ENCODE data around the gene MBD5. TPM values are rescaled to one million over a fixed set of nuclear protein-coding genes. Genes with fewer than 3 reads are reported as not detected.

MBD5 gene
- total and polyA plus RNA-seq, 3 donors from 2014 or later: 29.0 to 60.3 (median 55.4) TPM

DNA sequence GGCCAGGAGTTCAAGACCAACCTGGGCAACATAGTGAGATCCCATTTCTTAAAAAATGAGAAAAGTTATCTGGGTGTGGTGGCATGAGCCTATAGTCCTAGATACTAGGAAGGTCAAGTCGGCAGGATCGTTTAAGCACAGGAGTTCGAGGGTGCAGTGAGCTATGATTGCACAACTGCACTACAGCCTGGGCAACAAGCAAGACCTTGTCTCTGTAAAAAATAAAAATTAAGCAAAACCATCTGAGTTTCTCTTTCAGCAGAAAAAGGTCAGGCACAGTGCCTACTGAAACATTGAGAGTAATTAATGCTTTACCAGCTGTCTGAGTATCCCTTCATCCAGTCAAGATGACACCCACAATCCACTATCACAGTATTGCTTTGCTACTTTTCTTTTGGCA is 258.3 kb downstream of the MBD5 start:
- TF ChIP-seq POLR2A (IDR thresholded peaks at IDR 0.05) (no peak), CTCF (IDR thresholded peaks at IDR 0.05) (no peak)
- Histone ChIP-seq H3K4me3 (no peak overlapping the region), H3K27ac (no peak overlapping the region), H3K27me3 (no peaks in the 10 kb centered on the region), H3K36me3 (ENCODE audit: low read depth, missing control alignments) (no peaks in the 10 kb centered on the region), H3K9me3 (no peaks in the 10 kb centered on the region), H3K4me1 (no peaks in the 10 kb centered on the region)
- intact Hi-C loops (cut with DNase I; ENCODE audit: low total_unique reads): no loop called here
- WGBS, 2 donors: 83 to 96% methylated on average over 3 of the region's 3 CpGs
- DNase-seq: no peak

GRCh38 chr2:148282201-148282600 is 261.3 kb downstream of the MBD5 start:
- Histone ChIP-seq H3K4me3 (no peak overlapping the region), H3K27ac (no peak overlapping the region), H3K4me1 (no peaks in the 10 kb centered on the region), H3K9me3 (no peaks in the 10 kb centered on the region), H3K36me3 (ENCODE audit: low read depth, missing control alignments) (no peaks in the 10 kb centered on the region), H3K27me3 (no peaks in the 10 kb centered on the region)
- no peak for DNase-seq
- 89 to 96% methylated on average over 1 of the region's 1 CpG for WGBS, 2 donors
- no peak for TF ChIP-seq POLR2A (IDR thresholded peaks at IDR 0.05)
- TF ChIP-seq CTCF (IDR thresholded peaks at IDR 0.05): no peak
- intact Hi-C loops (cut with DNase I; ENCODE audit: low total_unique reads): no loop called here

- Histone ChIP-seq H3K27ac (no peak overlapping the region), H3K27me3 (no peaks in the 10 kb centered on the region), H3K4me3 (no peak overlapping the region), H3K9me3 (no peaks in the 10 kb centered on the region), H3K4me1 (no peaks in the 10 kb centered on the region), H3K36me3 (ENCODE audit: low read depth, missing control alignments) (no peaks in the 10 kb centered on the region)
- no peak for DNase-seq
- intact Hi-C loops (cut with DNase I; ENCODE audit: low total_unique reads): no loop called here
- 64 to 75% methylated on average over 2 of the region's 2 CpGs for WGBS, 2 donors
- TF ChIP-seq POLR2A (IDR thresholded peaks at IDR 0.05) (no peak), CTCF (IDR thresholded peaks at IDR 0.05) (no peak)
Observed at GRCh38 chr2:148292431-148292830, 271.5 kb downstream of the MBD5 start.

GRCh38 chr2:148298196-148298595 is 277.3 kb downstream of the MBD5 start:
- TF ChIP-seq POLR2A (IDR thresholded peaks at IDR 0.05) (no peak), CTCF (IDR thresholded peaks at IDR 0.05) (no peak)
- DNase-seq: no peak

GRCh38 chr2:148299616-148300015 is 278.7 kb downstream of the MBD5 start:
- Histone ChIP-seq H3K27me3 (no peaks in the 10 kb centered on the region), H3K4me1 (no peaks in the 10 kb centered on the region), H3K27ac (no peak overlapping the region), H3K36me3 (ENCODE audit: low read depth, missing control alignments) (no peaks in the 10 kb centered on the region), H3K4me3 (no peak overlapping the region), H3K9me3 (no peaks in the 10 kb centered on the region)
- intact Hi-C loops (cut with DNase I; ENCODE audit: low total_unique reads): no loop called here
- DNase-seq: no peak
- TF ChIP-seq POLR2A (IDR thresholded peaks at IDR 0.05) (no peak), CTCF (IDR thresholded peaks at IDR 0.05) (no peak)

More at GRCh38 chr2:148298196-148298595, 277.3 kb downstream of the MBD5 start:
- Histone ChIP-seq H3K4me3 (no peak overlapping the region), H3K27ac (no peak overlapping the region), H3K9me3 (no peaks in the 10 kb centered on the region), H3K27me3 (no peaks in the 10 kb centered on the region), H3K36me3 (ENCODE audit: low read depth, missing control alignments) (no peaks in the 10 kb centered on the region), H3K4me1 (no peaks in the 10 kb centered on the region)
- intact Hi-C loops (cut with DNase I; ENCODE audit: low total_unique reads): no loop called here
